AG04450 (cell line): Measurements from ENCODE around the gene FBXO5. TPM values are rescaled to one million over a fixed set of nuclear protein-coding genes. Genes with fewer than 3 reads are reported as not detected.
"Not testable (repeated sequence)": the region's sequence is repeated elsewhere in the genome, so short reads cannot be mapped to it uniquely, and the experiment has no call there.

Source experiments
- CTCF ChIA-PET: fragments of 300-600, 350-600 bp; formaldehyde crosslinking; extraction: SDS; loops from one replicate; lab custom pipeline; 2022; ENCODE audit warnings: antibody characterized with exemption, inconsistent platforms; lab: Charles Lee
- POLR2A ChIA-PET: fragments of 350-600 bp; formaldehyde crosslinking; extraction: SDS; loops from one replicate; lab custom pipeline; 2021; ENCODE audit warnings: antibody characterized with exemption, inconsistent platforms; lab: Yijun Ruan, JAX
- DNase-seq: peaks from one replicate; pipeline ENCODE4 v3.0.0-alpha.2; 2011; ENCODE audit warnings: low read depth, low spot score
- H3K27ac ChIP-seq: one replicate; pipeline ENCODE4 v1.5.1; 2012; ENCODE audit warnings: low read depth, low read length, control low read depth
- H3K27me3 ChIP-seq: one replicate; pipeline ENCODE4 v1.6.0; 2012; ENCODE audit warnings: low read length; ENCODE audit not compliant: control insufficient read depth, insufficient read depth
- H3K4me3 ChIP-seq: 2 replicates; pipeline ENCODE4 v1.5.1; 2011; ENCODE audit warnings: mild to moderate bottlenecking, low read depth, low read length, control low read depth
- H3K9me3 ChIP-seq: 2 replicates; pipeline ENCODE4 v1.5.1; 2012; ENCODE audit warnings: low read length; ENCODE audit not compliant: control insufficient read depth, insufficient read depth
- polyA plus RNA-seq: library from polyadenylated mRNA; depleted of rRNA; stranded (reverse); fragments of >200 nt; gene quantifications from 2 replicates; pipeline ENCODE4 v1.2.3, GENCODE V29; 2011
- TF ChIP-seq, protein P1 (sequence below): IDR thresholded peaks from 2 replicates; pipeline ENCODE4 v1.5.1; 2011; ENCODE audit warnings: low read depth, low read length, control low read depth, inconsistent platforms

The FBXO5 gene
- polyA plus RNA-seq, 1 experiment = 13.1 TPM

DNA sequence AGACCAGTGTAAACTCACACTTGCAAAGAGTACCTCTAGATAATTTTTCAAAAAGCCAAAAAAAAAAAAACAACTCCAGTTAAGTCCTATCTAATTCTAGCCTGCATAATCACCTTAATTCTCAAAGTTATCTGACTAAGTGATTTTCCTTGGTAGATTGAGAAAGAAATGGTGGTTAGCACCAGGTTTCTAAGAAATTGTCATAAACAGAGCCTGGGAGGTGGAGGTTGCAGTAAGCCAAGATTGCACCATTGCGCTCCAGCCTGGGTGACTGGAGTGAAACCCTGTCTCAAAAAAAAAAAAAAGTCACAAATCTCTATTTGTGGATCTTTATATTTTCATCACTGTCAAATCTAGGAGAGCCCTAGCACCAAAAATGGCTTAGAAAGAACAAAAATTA is 8.9 kb downstream of the FBXO5 start:
- TF ChIP-seq, protein P1, sequence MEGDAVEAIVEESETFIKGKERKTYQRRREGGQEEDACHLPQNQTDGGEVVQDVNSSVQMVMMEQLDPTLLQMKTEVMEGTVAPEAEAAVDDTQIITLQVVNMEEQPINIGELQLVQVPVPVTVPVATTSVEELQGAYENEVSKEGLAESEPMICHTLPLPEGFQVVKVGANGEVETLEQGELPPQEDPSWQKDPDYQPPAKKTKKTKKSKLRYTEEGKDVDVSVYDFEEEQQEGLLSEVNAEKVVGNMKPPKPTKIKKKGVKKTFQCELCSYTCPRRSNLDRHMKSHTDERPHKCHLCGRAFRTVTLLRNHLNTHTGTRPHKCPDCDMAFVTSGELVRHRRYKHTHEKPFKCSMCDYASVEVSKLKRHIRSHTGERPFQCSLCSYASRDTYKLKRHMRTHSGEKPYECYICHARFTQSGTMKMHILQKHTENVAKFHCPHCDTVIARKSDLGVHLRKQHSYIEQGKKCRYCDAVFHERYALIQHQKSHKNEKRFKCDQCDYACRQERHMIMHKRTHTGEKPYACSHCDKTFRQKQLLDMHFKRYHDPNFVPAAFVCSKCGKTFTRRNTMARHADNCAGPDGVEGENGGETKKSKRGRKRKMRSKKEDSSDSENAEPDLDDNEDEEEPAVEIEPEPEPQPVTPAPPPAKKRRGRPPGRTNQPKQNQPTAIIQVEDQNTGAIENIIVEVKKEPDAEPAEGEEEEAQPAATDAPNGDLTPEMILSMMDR = no peak
- no peak for DNase-seq
- no peaks in the 10 kb centered on the region for H3K9me3 ChIP-seq
- ChIA-PET POLR2A (interaction anchor here (1.4 kb wide), 1 partner anchor 9 kb away, joined by 6 read pairs; the partner anchor contains the start of gene FBXO5), CTCF (interaction anchor here (1.5 kb wide), 1 partner anchor 26 kb away, joined by 3 read pairs; no protein-coding TSS in a partner anchor)
- no peak overlapping the region for H3K27ac ChIP-seq
- no peak overlapping the region for H3K4me3 ChIP-seq
- H3K27me3 ChIP-seq = no peaks in the 10 kb centered on the region

DNA sequence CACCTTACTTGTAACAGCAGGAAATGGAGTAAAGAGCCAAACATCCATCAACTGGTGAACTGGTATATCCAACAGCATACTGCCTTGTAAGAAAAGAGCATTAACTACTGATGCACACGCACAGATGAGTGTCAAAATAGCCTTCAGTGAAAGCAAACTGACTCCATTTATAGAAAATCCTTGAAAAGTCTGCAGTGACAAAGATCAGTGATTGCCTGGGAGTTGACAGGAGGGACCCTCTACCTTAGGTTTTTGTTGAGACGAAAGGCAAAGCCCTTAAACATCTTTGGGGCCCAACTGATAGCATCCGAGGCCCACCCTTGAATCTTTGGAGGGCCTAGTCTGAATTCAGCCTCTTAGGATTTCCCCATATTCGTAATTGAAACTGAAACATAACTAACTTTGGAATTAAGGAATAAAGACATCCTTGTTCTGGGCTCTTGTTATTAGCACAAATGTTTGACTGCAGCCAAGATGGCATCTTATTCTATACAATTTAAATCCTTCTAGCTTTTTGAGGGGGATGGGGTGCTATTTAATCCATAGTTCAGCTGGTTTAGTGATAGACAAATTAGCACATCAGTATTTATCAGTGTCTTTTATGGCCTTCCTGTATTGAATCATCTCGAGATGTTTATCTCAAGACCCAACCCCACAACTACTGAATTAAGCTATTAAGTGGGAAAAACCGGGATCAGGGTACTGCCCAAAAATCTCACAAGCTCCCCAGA is 13.0 kb downstream of the FBXO5 start:
- POLR2A ChIA-PET = no interaction called here
- Histone ChIP-seq H3K27ac (no peak overlapping the region), H3K4me3 (no peak overlapping the region), H3K27me3 (no peaks in the 10 kb centered on the region), H3K9me3 (peaks cover 4% of the 10 kb centered on the region; the same call in 1 of the 2 replicates)
- no peak for DNase-seq
- TF ChIP-seq, protein P1 = no peak
- CTCF ChIA-PET = interaction anchor here (0.6 to 2.4 kb wide), 2 partner anchors 16 to 261 kb away, joined by 3 to 12 read pairs; no protein-coding TSS in a partner anchor

DNA sequence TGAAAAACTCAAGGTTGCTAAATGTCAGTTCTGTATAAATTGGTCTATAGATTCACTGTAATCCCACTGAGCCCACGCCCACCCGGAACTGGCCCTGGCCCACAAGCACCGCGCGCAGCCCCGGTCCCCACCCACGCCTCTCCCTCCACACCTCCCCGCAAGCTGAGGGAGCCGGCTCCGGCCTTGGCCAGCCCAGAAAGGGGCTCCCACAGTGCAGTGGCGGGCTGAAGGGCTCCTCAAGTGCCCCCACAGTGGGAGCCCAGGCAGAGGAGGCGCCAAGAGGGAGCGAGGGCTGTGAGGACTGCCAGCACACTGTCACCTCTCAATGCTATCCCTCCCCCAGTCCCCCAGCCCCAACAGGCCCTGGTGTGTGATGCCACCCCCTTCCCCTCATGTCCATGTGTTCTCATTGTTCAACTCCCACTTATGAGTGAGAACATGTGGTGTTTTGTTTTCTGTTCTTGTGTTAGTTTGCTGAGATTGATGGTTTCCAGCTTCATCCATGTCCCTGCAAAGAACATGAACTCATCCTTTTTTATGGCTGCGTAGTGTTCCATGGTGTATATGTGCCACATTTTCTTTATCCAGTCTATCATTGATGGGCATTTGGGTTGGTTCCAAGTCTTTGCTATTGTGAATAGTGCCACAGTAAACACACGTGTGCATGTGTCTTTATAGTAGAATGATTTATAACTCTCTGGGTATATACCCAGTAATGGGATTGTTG is 16.5 kb downstream of the FBXO5 start:
- H3K4me3 ChIP-seq, H3K9me3 ChIP-seq, H3K27ac ChIP-seq, POLR2A ChIA-PET, CTCF ChIA-PET, DNase-seq, H3K27me3 ChIP-seq: not testable (repeated sequence)

DNA sequence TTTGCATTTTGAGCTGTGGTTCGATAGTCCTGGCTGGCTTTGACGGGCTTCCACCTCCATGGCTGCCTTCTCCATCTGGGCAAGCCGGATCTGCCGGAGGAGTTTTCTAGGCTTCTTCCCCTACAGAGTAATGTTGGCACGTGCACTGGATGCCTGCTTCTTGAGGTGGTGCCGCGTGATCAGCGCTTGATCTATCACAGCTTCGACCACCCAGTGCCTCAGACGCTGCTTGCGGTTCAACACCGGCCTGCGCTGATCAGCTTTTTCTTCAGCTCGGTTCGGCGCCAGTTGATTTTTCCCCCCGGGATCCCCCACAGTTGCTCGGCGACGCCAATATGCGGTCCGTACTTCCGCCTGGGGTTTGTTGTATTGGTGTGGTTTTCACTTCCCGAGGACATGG is 23.5 kb downstream of the FBXO5 start:
- Histone ChIP-seq H3K27ac (peak overlapping the region; percentile 1), H3K9me3 (no peaks in the 10 kb centered on the region; the same call in 1 of the 2 replicates), H3K4me3 (no peak overlapping the region), H3K27me3 (no peaks in the 10 kb centered on the region)
- TF ChIP-seq, protein P1 = no peak
- ChIA-PET POLR2A (no interaction called here), CTCF (no interaction called here)
- DNase-seq = no peak

DNA sequence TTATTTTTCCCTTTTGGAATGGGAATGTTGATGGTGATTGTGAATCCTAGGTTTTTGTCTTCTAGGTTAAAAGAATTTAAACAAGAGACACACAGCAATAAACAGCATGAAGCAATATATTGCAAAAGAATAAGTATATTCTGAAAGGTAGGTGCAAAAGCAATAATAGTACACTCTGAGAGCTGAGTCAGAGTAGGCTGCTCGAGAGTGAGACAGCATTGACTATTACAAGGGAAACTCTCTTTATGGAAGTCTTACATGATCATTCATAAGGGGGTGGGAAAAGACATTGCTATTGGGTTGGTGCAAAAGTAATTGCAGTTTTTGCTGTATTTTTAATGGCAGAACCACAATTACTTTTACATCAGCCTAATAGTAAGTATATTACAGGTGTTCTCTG is 25.0 kb downstream of the FBXO5 start:
- no peak overlapping the region for H3K4me3 ChIP-seq
- CTCF ChIA-PET = interaction anchor here (1.9 kb wide), 1 partner anchor 10 kb away, joined by 13 read pairs; no protein-coding TSS in a partner anchor
- TF ChIP-seq, protein P1 = no peak
- POLR2A ChIA-PET = no interaction called here
- no peaks in the 10 kb centered on the region for H3K27me3 ChIP-seq
- no peaks in the 10 kb centered on the region; the same call in 1 of the 2 replicates for H3K9me3 ChIP-seq
- DNase-seq = no peak
- H3K27ac ChIP-seq = no peak overlapping the region
